ENCODE measurements around the gene PCBP3. TPM values are rescaled to one million over a fixed set of nuclear protein-coding genes. Genes with fewer than 3 reads are reported as not detected.

Gene PCBP3
- total RNA-seq, 1 experiment from 2014 or later = 3.7 TPM

GRCh38 chr21:45871616-45872236 lies 228.2 kb downstream of the PCBP3 start:
- Mint-ChIP-seq H3K36me3 (ENCODE audit: insufficient read depth, unreplicated experiment) (no peaks in the 10 kb centered on the region), H3K27me3 (ENCODE audit: insufficient read depth, unreplicated experiment) (peaks cover 26% of the 10 kb centered on the region), H3K4me3 (ENCODE audit: unreplicated experiment) (no peak overlapping the region), H3K9me3 (ENCODE audit: unreplicated experiment) (no peaks in the 10 kb centered on the region), H3K27ac (ENCODE audit: low read depth, unreplicated experiment) (no peak overlapping the region), H3K4me1 (ENCODE audit: insufficient read depth, unreplicated experiment) (no peaks in the 10 kb centered on the region)
- DNase-seq (ENCODE audit: unreplicated experiment) = no peak
- ChIA-PET CTCF (interaction anchor here (0.7 kb wide), 1 partner anchor 33 kb away, joined by 4 read pairs; no protein-coding TSS in a partner anchor), POLR2A (no interaction called here)
- intact Hi-C loops (cut with micrococcal nuclease) = no loop called here
- no peak for TF ChIP-seq CTCF (IDR thresholded peaks at IDR 0.05; ENCODE audit: unreplicated experiment)
- BruUV-seq (replicated peaks) = no TSS peak

GRCh38 chr21:45872471-45872870 lies 228.9 kb downstream of the PCBP3 start:
- ChIA-PET POLR2A (interaction anchor here (0.6 kb wide), 1 partner anchor 763 kb away, joined by 3 read pairs; the partner anchor contains the start of gene PRMT2), CTCF (interaction anchor here (0.5 to 0.7 kb wide), 3 partner anchors 33 to 1459 kb away, joined by 4 to 5 read pairs (median 4); no protein-coding TSS in a partner anchor)
- Mint-ChIP-seq H3K9me3 (ENCODE audit: unreplicated experiment) (no peaks in the 10 kb centered on the region), H3K27ac (ENCODE audit: low read depth, unreplicated experiment) (no peak overlapping the region), H3K4me1 (ENCODE audit: insufficient read depth, unreplicated experiment) (no peaks in the 10 kb centered on the region), H3K27me3 (ENCODE audit: insufficient read depth, unreplicated experiment) (peaks cover 26% of the 10 kb centered on the region), H3K4me3 (ENCODE audit: unreplicated experiment) (no peak overlapping the region), H3K36me3 (ENCODE audit: insufficient read depth, unreplicated experiment) (no peaks in the 10 kb centered on the region)
- no peak for DNase-seq (ENCODE audit: unreplicated experiment)
- intact Hi-C loops (cut with micrococcal nuclease) = no loop called here
- no peak for TF ChIP-seq CTCF (IDR thresholded peaks at IDR 0.05; ENCODE audit: unreplicated experiment)
- BruUV-seq (replicated peaks) = no TSS peak

- no peak for TF ChIP-seq CTCF (IDR thresholded peaks at IDR 0.05; ENCODE audit: unreplicated experiment)
- POLR2A ChIA-PET = interaction anchor here (0.6 kb wide), 1 partner anchor 763 kb away, joined by 3 read pairs; the partner anchor contains the start of gene PRMT2
- H3K4me1 Mint-ChIP-seq (ENCODE audit: insufficient read depth, unreplicated experiment) = no peaks in the 10 kb centered on the region
- H3K27ac Mint-ChIP-seq (ENCODE audit: low read depth, unreplicated experiment) = no peak overlapping the region
- H3K36me3 Mint-ChIP-seq (ENCODE audit: insufficient read depth, unreplicated experiment) = no peaks in the 10 kb centered on the region
- CTCF ChIA-PET = interaction anchor here (0.5 to 0.6 kb wide), 2 partner anchors 350 to 1459 kb away, joined by 4 to 5 read pairs; no protein-coding TSS in a partner anchor
- H3K27me3 Mint-ChIP-seq (ENCODE audit: insufficient read depth, unreplicated experiment) = peaks cover 26% of the 10 kb centered on the region
- no TSS peak for BruUV-seq (replicated peaks)
- no peak overlapping the region for H3K4me3 Mint-ChIP-seq (ENCODE audit: unreplicated experiment)
- intact Hi-C loops (cut with micrococcal nuclease) = no loop called here
- DNase-seq (ENCODE audit: unreplicated experiment) = no peak
- no peaks in the 10 kb centered on the region for H3K9me3 Mint-ChIP-seq (ENCODE audit: unreplicated experiment)
Observed at GRCh38 chr21:45872902-45873301, 229.4 kb downstream of the PCBP3 start.

GRCh38 chr21:45873418-45873817 lies 229.9 kb downstream of the PCBP3 start:
- H3K36me3 Mint-ChIP-seq (ENCODE audit: insufficient read depth, unreplicated experiment) = no peaks in the 10 kb centered on the region
- CTCF ChIA-PET = no interaction called here
- intact Hi-C loops (cut with micrococcal nuclease) = no loop called here
- H3K9me3 Mint-ChIP-seq (ENCODE audit: unreplicated experiment) = no peaks in the 10 kb centered on the region
- no peak for TF ChIP-seq CTCF (IDR thresholded peaks at IDR 0.05; ENCODE audit: unreplicated experiment)
- H3K27me3 Mint-ChIP-seq (ENCODE audit: insufficient read depth, unreplicated experiment) = peaks cover 26% of the 10 kb centered on the region
- no TSS peak for BruUV-seq (replicated peaks)
- POLR2A ChIA-PET = interaction anchor here (1.4 kb wide), 1 partner anchor 8 kb away, joined by 4 read pairs; no protein-coding TSS in a partner anchor
- H3K4me1 Mint-ChIP-seq (ENCODE audit: insufficient read depth, unreplicated experiment) = no peaks in the 10 kb centered on the region
- no peak overlapping the region for H3K27ac Mint-ChIP-seq (ENCODE audit: low read depth, unreplicated experiment)
- no peak overlapping the region for H3K4me3 Mint-ChIP-seq (ENCODE audit: unreplicated experiment)
- DNase-seq (ENCODE audit: unreplicated experiment) = no peak
